PC-3 (cell line): Measurements from ENCODE around the gene SLC25A6. TPM values are rescaled to one million over a fixed set of nuclear protein-coding genes. Genes with fewer than 3 reads are reported as not detected.
"Not testable (repeated sequence)": the region's sequence is repeated elsewhere in the genome, so short reads cannot be mapped to it uniquely, and the experiment has no call there.

ENCODE experiments used
- ATAC-seq: fragments of 200-7000 bp; cut with Tn5 transposase; 2 replicates; pipeline ENCODE4 v1.9.1; 2020; ENCODE audit warnings: mild to moderate bottlenecking, moderate library complexity
- BruUV-seq: library from RNA; stranded (reverse); fragments of 400-500 nt; replicated peaks from 2 replicates; lab custom pipeline; 2021; lab: Mats Ljungman, UMichigan
- CTCF ChIA-PET: fragments of 300-600 bp; sonication (Branson Sonifier 250); formaldehyde crosslinking; loops from one replicate; lab custom pipeline; 2022; ENCODE audit warnings: antibody characterized with exemption; lab: Charles Lee
- POLR2A ChIA-PET: fragments of 300-600 bp; sonication (Branson Sonifier 250); formaldehyde crosslinking; loops from one replicate; lab custom pipeline; 2022; ENCODE audit warnings: antibody characterized with exemption; ENCODE audit not compliant: unreplicated experiment; lab: Charles Lee
- DNase-seq: peaks from one replicate; pipeline ENCODE4 v3.0.0-alpha.2; 2015
- H2AFZ ChIP-seq: fragments of 300-600 bp; sonication (generic); 2 replicates; pipeline ENCODE4 v1.6.0; 2016; ENCODE audit warnings: antibody characterized with exemption, low read length
- H3F3A ChIP-seq: fragments of 300-600 bp; sonication (generic); one replicate; pipeline ENCODE4 v1.6.0; 2017; ENCODE audit warnings: antibody characterized with exemption, low read length, control low read depth, mild to moderate bottlenecking; ENCODE audit not compliant: unreplicated experiment
- H3K27ac ChIP-seq: fragments of 300-600 bp; sonication (generic); 2 replicates; pipeline ENCODE4 v1.5.1; 2016; ENCODE audit warnings: mild to moderate bottlenecking, low read length
- H3K27me3 ChIP-seq: fragments of 300-600 bp; sonication (generic); 2 replicates; pipeline ENCODE4 v1.6.1; 2016; ENCODE audit warnings: low read length, mixed read lengths
- H3K36me3 ChIP-seq: fragments of 300-600 bp; sonication (generic); 2 replicates; pipeline ENCODE4 v1.6.1; 2016; ENCODE audit warnings: low read depth, mixed run types, low read length, mixed read lengths
- H3K4me1 ChIP-seq: fragments of 300-600 bp; sonication (generic); 2 replicates; pipeline ENCODE4 v1.5.1; 2016; ENCODE audit warnings: low read length; ENCODE audit not compliant: insufficient read depth
- H3K4me2 ChIP-seq: fragments of 300-600 bp; sonication (generic); 2 replicates; pipeline ENCODE4 v1.6.0; 2016; ENCODE audit warnings: low read length
- H3K4me3 ChIP-seq: fragments of 300-600 bp; sonication (generic); 2 replicates; pipeline ENCODE4 v1.5.1; 2016; ENCODE audit warnings: mild to moderate bottlenecking, low read length, mixed read lengths
- H3K79me2 ChIP-seq: fragments of 300-600 bp; sonication (generic); 2 replicates; pipeline ENCODE4 v1.6.1; 2017; ENCODE audit warnings: low read length, mixed read lengths
- H3K9ac ChIP-seq: fragments of 300-600 bp; sonication (generic); 2 replicates; pipeline ENCODE4 v1.6.0; 2016; ENCODE audit warnings: mild to moderate bottlenecking, low read length
- H3K9me2 ChIP-seq: fragments of 300-600 bp; sonication (generic); replicated peaks from 2 replicates; pipeline ENCODE4 v1.6.1; 2016; ENCODE audit warnings: mixed run types, low read length, mixed read lengths
- H3K9me3 ChIP-seq: fragments of 300-600 bp; sonication (generic); 2 replicates; pipeline ENCODE4 v1.6.1; 2016; ENCODE audit warnings: low read length, mixed read lengths
- H4K20me1 ChIP-seq: fragments of 300-600 bp; sonication (generic); 2 replicates; pipeline ENCODE4 v1.6.1; 2016; ENCODE audit warnings: low read length, mixed read lengths
- EZH2 ChIP-seq: fragments of 300-600 bp; sonication (generic); IDR thresholded peaks from one replicate; pipeline ENCODE4 v1.6.1; 2017; ENCODE audit warnings: antibody characterized with exemption, mild to moderate bottlenecking, low read length; ENCODE audit not compliant: unreplicated experiment
- EZH2phosphoT487 ChIP-seq: fragments of 300-600 bp; sonication (generic); IDR thresholded peaks from 2 replicates; pipeline ENCODE4 v1.6.1; 2018; ENCODE audit warnings: mild to moderate bottlenecking, antibody characterized with exemption, low read length, borderline replicate concordance
- intact Hi-C: fragments of 100-400 bp; cut with micrococcal nuclease; formaldehyde crosslinking; loops from 2 replicates; pipeline ENCODE4 v1.9.0; 2023
- total RNA-seq: library from RNA; depleted of rRNA; stranded (reverse); fragments of >200 nt; gene quantifications from 2 replicates; pipeline ENCODE4 v1.2.3, GENCODE V29; 2014
- TF ChIP-seq, protein P1 (sequence below): fragments of 300-600 bp; sonication (generic); conservative IDR thresholded peaks from 2 replicates; pipeline ENCODE4 v1.5.1; 2017; ENCODE audit warnings: antibody characterized with exemption, low read depth, mild to moderate bottlenecking, low read length

The SLC25A6 gene
- total RNA-seq, 1 experiment from 2014 or later: 178 TPM

DNA sequence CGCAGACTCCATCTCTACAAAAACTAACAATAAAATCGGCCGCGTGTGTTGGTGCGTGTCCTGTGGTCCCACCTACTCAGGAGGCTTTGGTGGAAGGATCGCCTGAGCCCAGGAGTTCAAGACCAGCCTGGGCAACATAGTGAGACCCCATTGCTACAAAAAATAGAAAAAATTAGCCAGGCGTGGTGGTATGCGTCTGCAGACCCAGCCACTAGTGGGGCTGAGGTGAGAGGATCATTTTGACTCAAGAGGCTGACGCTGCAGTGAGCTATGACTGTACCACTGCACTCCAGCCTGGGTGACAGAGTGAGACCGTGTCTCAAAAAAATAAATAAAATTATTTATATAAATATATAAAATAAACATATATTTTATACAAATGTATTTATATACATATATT is 38.5 kb upstream of the SLC25A6 start:
- DNase-seq (no peak), ATAC-seq (no peak)
- Histone ChIP-seq H3K4me3 (no peak overlapping the region), H3K9ac (no peak overlapping the region), H3F3A (no peaks in the 10 kb centered on the region), H4K20me1 (no peaks in the 10 kb centered on the region), H3K27me3 (no peaks in the 10 kb centered on the region), H3K9me2 (no peaks in the 10 kb centered on the region), H3K36me3 (no peaks in the 10 kb centered on the region), H3K27ac (no peak overlapping the region), H2AFZ (no peak overlapping the region), H3K9me3 (no peaks in the 10 kb centered on the region), H3K4me1 (no peaks in the 10 kb centered on the region), H3K79me2 (no peaks in the 10 kb centered on the region), H3K4me2 (no peak overlapping the region)
- POLR2A ChIA-PET: no interaction called here
- intact Hi-C loops: no loop called here
- no peak for TF ChIP-seq EZH2phosphoT487
- TF ChIP-seq, protein P1, sequence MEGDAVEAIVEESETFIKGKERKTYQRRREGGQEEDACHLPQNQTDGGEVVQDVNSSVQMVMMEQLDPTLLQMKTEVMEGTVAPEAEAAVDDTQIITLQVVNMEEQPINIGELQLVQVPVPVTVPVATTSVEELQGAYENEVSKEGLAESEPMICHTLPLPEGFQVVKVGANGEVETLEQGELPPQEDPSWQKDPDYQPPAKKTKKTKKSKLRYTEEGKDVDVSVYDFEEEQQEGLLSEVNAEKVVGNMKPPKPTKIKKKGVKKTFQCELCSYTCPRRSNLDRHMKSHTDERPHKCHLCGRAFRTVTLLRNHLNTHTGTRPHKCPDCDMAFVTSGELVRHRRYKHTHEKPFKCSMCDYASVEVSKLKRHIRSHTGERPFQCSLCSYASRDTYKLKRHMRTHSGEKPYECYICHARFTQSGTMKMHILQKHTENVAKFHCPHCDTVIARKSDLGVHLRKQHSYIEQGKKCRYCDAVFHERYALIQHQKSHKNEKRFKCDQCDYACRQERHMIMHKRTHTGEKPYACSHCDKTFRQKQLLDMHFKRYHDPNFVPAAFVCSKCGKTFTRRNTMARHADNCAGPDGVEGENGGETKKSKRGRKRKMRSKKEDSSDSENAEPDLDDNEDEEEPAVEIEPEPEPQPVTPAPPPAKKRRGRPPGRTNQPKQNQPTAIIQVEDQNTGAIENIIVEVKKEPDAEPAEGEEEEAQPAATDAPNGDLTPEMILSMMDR: no peak
- TF ChIP-seq EZH2: no peak
- CTCF ChIA-PET: no interaction called here
- BruUV-seq: no TSS peak

DNA sequence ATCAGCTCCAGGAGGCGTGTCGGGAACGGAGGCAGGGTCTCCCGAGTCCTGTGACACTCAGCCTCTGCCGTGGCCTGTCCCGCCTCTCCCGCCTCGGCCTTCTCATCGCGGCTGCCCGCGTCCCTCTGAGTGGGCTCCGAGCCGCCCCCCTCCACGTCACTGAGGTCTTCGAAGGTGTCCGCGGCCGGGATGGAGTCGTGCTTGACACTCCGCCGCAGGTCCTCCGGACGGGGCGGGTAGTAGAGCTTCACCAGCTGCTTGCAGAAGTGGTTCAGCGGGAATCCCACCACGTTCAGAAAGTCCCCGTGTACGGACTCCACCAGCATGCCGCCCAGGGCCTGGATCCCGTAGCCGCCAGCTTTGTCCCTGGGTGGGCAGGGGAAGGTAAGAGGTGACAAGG is 35.8 kb upstream of the SLC25A6 start:
- no peak overlapping the region for H2AFZ ChIP-seq
- TF ChIP-seq EZH2phosphoT487 (no peak), EZH2 (no peak)
- TF ChIP-seq, protein P1: no peak
- no peaks in the 10 kb centered on the region for H3F3A ChIP-seq
- H3K36me3 ChIP-seq: no peaks in the 10 kb centered on the region
- no peak for DNase-seq
- H3K9me3 ChIP-seq: no peaks in the 10 kb centered on the region
- no peaks in the 10 kb centered on the region for H4K20me1 ChIP-seq
- H3K4me2 ChIP-seq: no peak overlapping the region
- H3K27me3 ChIP-seq: no peaks in the 10 kb centered on the region
- intact Hi-C loops: no loop called here
- H3K4me1 ChIP-seq: no peaks in the 10 kb centered on the region
- no TSS peak for BruUV-seq
- POLR2A ChIA-PET: no interaction called here
- CTCF ChIA-PET: no interaction called here
- no peaks in the 10 kb centered on the region for H3K79me2 ChIP-seq
- no peak for ATAC-seq
- no peaks in the 10 kb centered on the region for H3K9me2 ChIP-seq
- H3K4me3 ChIP-seq: no peak overlapping the region
- no peak overlapping the region for H3K9ac ChIP-seq
- H3K27ac ChIP-seq: no peak overlapping the region

DNA sequence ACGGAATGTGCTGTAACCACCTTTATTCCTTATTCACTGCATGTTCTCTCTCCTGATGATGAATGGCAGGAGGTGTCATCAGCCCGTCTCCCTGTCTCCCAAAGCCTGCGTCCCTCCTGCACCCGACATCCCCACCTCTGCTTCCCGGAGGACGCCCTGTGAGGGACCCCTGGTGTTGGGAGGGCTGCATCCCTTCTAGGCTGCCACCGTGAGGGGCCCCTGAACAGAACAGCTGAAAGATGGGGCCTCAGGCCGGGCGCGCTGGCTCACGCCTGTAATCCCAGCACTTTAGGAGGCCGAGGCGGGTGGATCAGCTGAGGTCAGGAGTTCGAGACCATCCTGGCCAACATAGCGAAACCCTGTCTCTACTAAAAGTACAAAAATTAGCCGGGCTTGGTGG is 34.4 kb upstream of the SLC25A6 start:
- H2AFZ ChIP-seq, H3K4me2 ChIP-seq, intact Hi-C loops, DNase-seq, H3K9me3 ChIP-seq, H3K27me3 ChIP-seq, H3K79me2 ChIP-seq, H3F3A ChIP-seq, CTCF ChIA-PET, POLR2A ChIA-PET, H3K4me1 ChIP-seq, H3K27ac ChIP-seq, H3K4me3 ChIP-seq, BruUV-seq, H3K9ac ChIP-seq, ATAC-seq, H3K36me3 ChIP-seq, H4K20me1 ChIP-seq, H3K9me2 ChIP-seq: not testable (repeated sequence)
